ENCODE data around the gene VAV3. TPM values are rescaled to one million over a fixed set of nuclear protein-coding genes. Genes with fewer than 3 reads are reported as not detected.

VAV3 gene
- total and polyA plus RNA-seq, 2 donors, result 7.9 to 15.8 TPM

DNA sequence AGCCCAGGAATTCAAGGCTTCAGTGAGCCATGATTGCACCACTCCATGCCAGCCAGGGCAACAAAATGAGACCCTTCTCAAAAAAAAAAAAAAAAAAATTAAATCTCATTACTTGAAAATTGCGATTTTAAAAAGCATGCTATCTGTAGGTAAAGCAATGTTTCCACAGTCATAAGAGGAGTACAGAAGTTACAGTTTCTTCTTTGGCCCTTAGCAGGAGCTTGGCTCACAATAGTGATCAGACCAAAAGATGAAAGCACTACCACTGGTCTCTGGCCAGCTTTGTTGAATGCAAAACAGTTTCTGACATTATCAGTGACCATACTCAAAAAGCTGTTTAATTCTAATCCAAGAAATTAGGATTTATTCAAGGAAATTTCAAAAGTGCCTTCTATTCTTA, 31.2 kb downstream of the VAV3 start:
- Histone ChIP-seq H3K9me3 (ENCODE audit: control insufficient read depth in 2 of 2, insufficient read depth in 1 of 2, low read length in 1 of 2) (no peaks in the 10 kb centered on the region), H3K4me1 (ENCODE audit: control insufficient read depth in 2 of 2, insufficient read depth in 2 of 2, low read length in 2 of 2) (peaks cover 3 to 24% of the 10 kb centered on the region in 2 donors), H3K36me3 (ENCODE audit: control insufficient read depth in 2 of 2, insufficient read depth in 2 of 2, low read length in 1 of 2) (no peaks in the 10 kb centered on the region), H3K4me3 (ENCODE audit: low read length in 2 of 2) (no peak overlapping the region), H3K27me3 (ENCODE audit: control insufficient read depth in 2 of 2, insufficient read depth in 1 of 2, low read length in 1 of 2) (no peaks in the 10 kb centered on the region), H3K27ac (ENCODE audit: low read depth in 1 of 2, low read length in 1 of 2) (no peak overlapping the region)
- DNase-seq (ENCODE audit: low read depth in 6 of 9, low spot score in 9 of 9), result no peak
- 98% methylated on average over 1 of the region's 1 CpG for WGBS

- Histone ChIP-seq H3K27me3 (ENCODE audit: control insufficient read depth in 2 of 2, insufficient read depth in 1 of 2, low read length in 1 of 2) (no peaks in the 10 kb centered on the region), H3K9me3 (ENCODE audit: control insufficient read depth in 2 of 2, insufficient read depth in 1 of 2, low read length in 1 of 2) (no peaks in the 10 kb centered on the region), H3K36me3 (ENCODE audit: control insufficient read depth in 2 of 2, insufficient read depth in 2 of 2, low read length in 1 of 2) (no peaks in the 10 kb centered on the region), H3K4me1 (ENCODE audit: control insufficient read depth in 2 of 2, insufficient read depth in 2 of 2, low read length in 2 of 2) (peaks cover 9 to 22% of the 10 kb centered on the region in 2 donors), H3K27ac (ENCODE audit: low read depth in 1 of 2, low read length in 1 of 2) (no peak overlapping the region), H3K4me3 (ENCODE audit: low read length in 2 of 2) (no peak overlapping the region)
- 97% methylated on average over 1 of the region's 1 CpG for WGBS
- no peak for DNase-seq (ENCODE audit: low read depth in 6 of 9, low spot score in 9 of 9)
Observed at GRCh38 chr1:107930292-107930691, 34.7 kb downstream of the VAV3 start.

- Histone ChIP-seq H3K4me1 (ENCODE audit: control insufficient read depth in 2 of 2, insufficient read depth in 2 of 2, low read length in 2 of 2) (peaks cover 7 to 20% of the 10 kb centered on the region in 2 donors), H3K27me3 (ENCODE audit: control insufficient read depth in 2 of 2, insufficient read depth in 1 of 2, low read length in 1 of 2) (no peaks in the 10 kb centered on the region), H3K36me3 (ENCODE audit: control insufficient read depth in 2 of 2, insufficient read depth in 2 of 2, low read length in 1 of 2) (no peaks in the 10 kb centered on the region), H3K4me3 (ENCODE audit: low read length in 2 of 2) (no peak overlapping the region), H3K9me3 (ENCODE audit: control insufficient read depth in 2 of 2, insufficient read depth in 1 of 2, low read length in 1 of 2) (no peaks in the 10 kb centered on the region), H3K27ac (ENCODE audit: low read depth in 1 of 2, low read length in 1 of 2) (no peak overlapping the region)
- WGBS, result 32% methylated on average over 2 of the region's 2 CpGs
- DNase-seq (ENCODE audit: low read depth in 6 of 9, low spot score in 9 of 9), result no peak
Observed at GRCh38 chr1:107927820-107928219, 37.2 kb downstream of the VAV3 start.

GRCh38 chr1:107926436-107927080, 38.4 kb downstream of the VAV3 start:
- no peak overlapping the region for H3K4me3 ChIP-seq (ENCODE audit: low read length in 2 of 2)
- no peaks in the 10 kb centered on the region for H3K27me3 ChIP-seq (ENCODE audit: control insufficient read depth in 2 of 2, insufficient read depth in 1 of 2, low read length in 1 of 2)
- H3K9me3 ChIP-seq (ENCODE audit: control insufficient read depth in 2 of 2, insufficient read depth in 1 of 2, low read length in 1 of 2), result no peaks in the 10 kb centered on the region
- peaks cover 7 to 20% of the 10 kb centered on the region in 2 donors for H3K4me1 ChIP-seq (ENCODE audit: control insufficient read depth in 2 of 2, insufficient read depth in 2 of 2, low read length in 2 of 2)
- no peak overlapping the region for H3K27ac ChIP-seq (ENCODE audit: low read depth in 1 of 2, low read length in 1 of 2)
- no peak for DNase-seq (ENCODE audit: low read depth in 6 of 9, low spot score in 9 of 9)
- no peaks in the 10 kb centered on the region for H3K36me3 ChIP-seq (ENCODE audit: control insufficient read depth in 2 of 2, insufficient read depth in 2 of 2, low read length in 1 of 2)
- 84% methylated on average over 3 of the region's 3 CpGs for WGBS

DNA sequence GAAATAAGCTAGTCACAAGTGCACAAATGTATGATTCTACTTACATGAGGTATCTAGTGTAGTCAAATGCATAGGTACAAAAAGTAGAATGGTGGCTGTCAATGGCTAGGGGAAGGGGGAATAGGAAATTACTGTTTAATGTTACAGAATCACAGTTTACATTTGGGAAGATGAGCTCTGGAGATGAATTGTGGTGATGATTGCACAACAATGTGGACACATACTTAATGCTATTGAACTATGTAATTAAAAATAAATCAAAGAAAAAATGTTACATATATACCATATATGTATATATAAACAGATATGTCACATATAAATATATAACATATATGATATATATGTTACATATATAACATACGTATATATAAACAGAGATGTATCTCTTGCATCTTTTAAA, 39.4 kb downstream of the VAV3 start:
- no peak for DNase-seq (ENCODE audit: low read depth in 6 of 9, low spot score in 9 of 9)
- no peaks in the 10 kb centered on the region for H3K9me3 ChIP-seq (ENCODE audit: control insufficient read depth in 2 of 2, insufficient read depth in 1 of 2, low read length in 1 of 2)
- H3K27me3 ChIP-seq (ENCODE audit: control insufficient read depth in 2 of 2, insufficient read depth in 1 of 2, low read length in 1 of 2), result no peaks in the 10 kb centered on the region
- WGBS, result 93% methylated on average over 1 of the region's 1 CpG
- no peaks in the 10 kb centered on the region for H3K36me3 ChIP-seq (ENCODE audit: control insufficient read depth in 2 of 2, insufficient read depth in 2 of 2, low read length in 1 of 2)
- no peak overlapping the region for H3K4me3 ChIP-seq (ENCODE audit: low read length in 2 of 2)
- peaks cover 7 to 24% of the 10 kb centered on the region in 2 donors for H3K4me1 ChIP-seq (ENCODE audit: control insufficient read depth in 2 of 2, insufficient read depth in 2 of 2, low read length in 2 of 2)
- no peak overlapping the region for H3K27ac ChIP-seq (ENCODE audit: low read depth in 1 of 2, low read length in 1 of 2)

- WGBS, result 93% methylated on average over 6 of the region's 6 CpGs
- H3K4me3 ChIP-seq (ENCODE audit: low read length in 2 of 2), result no peak overlapping the region
- no peak overlapping the region for H3K27ac ChIP-seq (ENCODE audit: low read depth in 1 of 2, low read length in 1 of 2)
- no peaks in the 10 kb centered on the region for H3K27me3 ChIP-seq (ENCODE audit: control insufficient read depth in 2 of 2, insufficient read depth in 1 of 2, low read length in 1 of 2)
- H3K4me1 ChIP-seq (ENCODE audit: control insufficient read depth in 2 of 2, insufficient read depth in 2 of 2, low read length in 2 of 2), result peaks cover 2 to 8% of the 10 kb centered on the region in 2 donors
- no peak for DNase-seq (ENCODE audit: low read depth in 6 of 9, low spot score in 9 of 9)
- no peaks in the 10 kb centered on the region for H3K36me3 ChIP-seq (ENCODE audit: control insufficient read depth in 2 of 2, insufficient read depth in 2 of 2, low read length in 1 of 2)
- H3K9me3 ChIP-seq (ENCODE audit: control insufficient read depth in 2 of 2, insufficient read depth in 1 of 2, low read length in 1 of 2), result no peaks in the 10 kb centered on the region
Observed at GRCh38 chr1:107920999-107921398, 44.0 kb downstream of the VAV3 start.

DNA sequence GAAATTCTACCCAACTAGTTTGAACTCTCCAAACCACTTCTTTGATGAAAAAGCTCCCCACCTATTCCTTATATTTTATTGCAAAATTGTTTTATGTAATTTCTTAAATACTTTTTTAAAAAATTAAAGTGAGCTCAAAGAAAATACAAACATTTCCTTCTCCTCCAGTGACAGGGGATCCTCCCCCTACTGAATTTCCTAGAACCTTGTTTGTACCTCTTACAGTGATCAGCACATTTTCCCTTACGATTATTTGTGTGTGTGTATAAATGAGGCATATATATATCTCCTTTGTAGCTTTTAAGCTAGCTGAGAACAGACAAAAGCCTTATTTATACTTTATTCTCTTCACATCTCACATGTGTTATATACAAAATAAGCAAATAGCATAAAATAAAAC, 44.4 kb downstream of the VAV3 start:
- WGBS, result 26% methylated on average over 1 of the region's 1 CpG
- Histone ChIP-seq H3K27me3 (ENCODE audit: control insufficient read depth in 2 of 2, insufficient read depth in 1 of 2, low read length in 1 of 2) (no peaks in the 10 kb centered on the region), H3K27ac (ENCODE audit: low read depth in 1 of 2, low read length in 1 of 2) (no peak overlapping the region), H3K36me3 (ENCODE audit: control insufficient read depth in 2 of 2, insufficient read depth in 2 of 2, low read length in 1 of 2) (no peaks in the 10 kb centered on the region), H3K4me3 (ENCODE audit: low read length in 2 of 2) (no peak overlapping the region), H3K9me3 (ENCODE audit: control insufficient read depth in 2 of 2, insufficient read depth in 1 of 2, low read length in 1 of 2) (no peaks in the 10 kb centered on the region), H3K4me1 (ENCODE audit: control insufficient read depth in 2 of 2, insufficient read depth in 2 of 2, low read length in 2 of 2) (peaks cover 2 to 8% of the 10 kb centered on the region in 2 donors)
- DNase-seq (ENCODE audit: low read depth in 6 of 9, low spot score in 9 of 9), result no peak

GRCh38 chr1:107919953-107920352, 45.0 kb downstream of the VAV3 start:
- Histone ChIP-seq H3K9me3 (ENCODE audit: control insufficient read depth in 2 of 2, insufficient read depth in 1 of 2, low read length in 1 of 2) (no peaks in the 10 kb centered on the region), H3K4me1 (ENCODE audit: control insufficient read depth in 2 of 2, insufficient read depth in 2 of 2, low read length in 2 of 2) (peaks cover 2 to 8% of the 10 kb centered on the region in 2 donors), H3K36me3 (ENCODE audit: control insufficient read depth in 2 of 2, insufficient read depth in 2 of 2, low read length in 1 of 2) (no peaks in the 10 kb centered on the region), H3K27me3 (ENCODE audit: control insufficient read depth in 2 of 2, insufficient read depth in 1 of 2, low read length in 1 of 2) (no peaks in the 10 kb centered on the region), H3K27ac (ENCODE audit: low read depth in 1 of 2, low read length in 1 of 2) (peak overlapping the region in 1 of 2 donors; percentile 1), H3K4me3 (ENCODE audit: low read length in 2 of 2) (no peak overlapping the region)
- DNase-seq (ENCODE audit: low read depth in 6 of 9, low spot score in 9 of 9), result no peak
- 11% methylated on average over 4 of the region's 4 CpGs for WGBS

DNA sequence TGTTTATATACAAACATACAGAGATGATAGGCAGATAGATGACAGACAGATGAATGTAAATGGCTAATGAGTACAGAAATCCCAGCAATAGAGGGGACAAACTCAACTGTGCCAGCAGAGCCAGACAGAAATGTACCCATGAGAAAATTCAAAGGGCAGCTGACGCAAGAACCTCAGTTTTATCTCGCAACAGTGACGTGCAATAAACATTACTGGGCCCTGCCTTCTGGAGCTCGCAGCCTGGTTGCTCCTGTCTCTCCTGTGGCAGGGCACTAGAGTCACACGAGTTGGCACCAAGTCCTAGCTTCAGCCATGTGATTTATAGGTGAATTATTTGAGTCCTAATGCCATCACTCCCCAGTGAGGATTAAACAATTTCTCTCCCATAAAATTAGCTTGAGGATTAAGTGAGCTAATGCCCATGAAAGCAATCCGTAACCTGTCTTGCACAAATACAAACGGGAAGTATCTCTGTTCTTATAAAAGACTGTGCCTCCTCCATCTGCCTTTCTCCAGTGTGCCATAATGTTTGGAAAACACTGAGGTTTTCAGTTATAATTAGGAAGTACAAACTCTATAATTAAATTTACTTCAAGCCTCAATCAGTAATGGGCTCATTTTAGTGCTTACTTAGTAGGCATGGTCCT, 50.7 kb downstream of the VAV3 start:
- no peaks in the 10 kb centered on the region for H3K36me3 ChIP-seq (ENCODE audit: control insufficient read depth in 2 of 2, insufficient read depth in 2 of 2, low read length in 1 of 2)
- H3K27me3 ChIP-seq (ENCODE audit: control insufficient read depth in 2 of 2, insufficient read depth in 1 of 2, low read length in 1 of 2), result no peaks in the 10 kb centered on the region
- WGBS, result 92% methylated on average over 7 of the region's 7 CpGs
- no peak overlapping the region for H3K4me3 ChIP-seq (ENCODE audit: low read length in 2 of 2)
- no peak overlapping the region for H3K27ac ChIP-seq (ENCODE audit: low read depth in 1 of 2, low read length in 1 of 2)
- no peaks in the 10 kb centered on the region for H3K9me3 ChIP-seq (ENCODE audit: control insufficient read depth in 2 of 2, insufficient read depth in 1 of 2, low read length in 1 of 2)
- H3K4me1 ChIP-seq (ENCODE audit: control insufficient read depth in 2 of 2, insufficient read depth in 2 of 2, low read length in 2 of 2), result peaks cover 2 to 5% of the 10 kb centered on the region in 2 donors
- DNase-seq (ENCODE audit: low read depth in 6 of 9, low spot score in 9 of 9), result no peak

Measured in thymus (tissue), 11 donors.